ENCODE data around the gene FEZ2. TPM values are rescaled to one million over a fixed set of nuclear protein-coding genes. Genes with fewer than 3 reads are reported as not detected.
"Not testable (repeated sequence)": the region's sequence is repeated elsewhere in the genome, so short reads cannot be mapped to it uniquely, and the experiment has no call there.

Gene FEZ2
- total RNA-seq, 4 donors from 2014 or later: 38.6 to 77.0 (median 46.2) TPM

DNA sequence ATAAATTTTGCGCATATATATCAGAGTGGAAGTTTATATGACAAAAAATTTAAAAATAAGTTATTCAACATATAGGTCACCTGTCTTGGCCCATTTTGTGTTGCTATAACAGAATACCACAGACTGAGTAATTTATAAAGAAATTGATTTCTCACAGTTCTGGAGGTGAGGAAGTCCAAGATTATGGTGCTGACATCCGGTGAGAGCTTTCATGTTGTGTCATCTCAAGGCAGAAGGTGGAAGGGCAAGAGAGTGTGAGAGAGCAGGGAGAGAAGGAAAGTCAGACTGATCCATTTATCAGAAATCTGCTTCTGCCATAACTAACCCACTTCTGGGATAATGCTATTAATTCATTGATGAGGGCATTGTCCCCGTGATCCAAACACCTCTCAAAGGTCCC is 9.0 kb upstream of the FEZ2 start:
- Histone ChIP-seq H3K4me1 (no peaks in the 10 kb centered on the region), H3K9me3 (no peaks in the 10 kb centered on the region), H3K4me3 (no peak overlapping the region), H3K36me3 (no peaks in the 10 kb centered on the region), H3K27ac (no peak overlapping the region), H3K27me3 (no peaks in the 10 kb centered on the region)
- no peak for ATAC-seq
- TF ChIP-seq EP300 (IDR thresholded peaks at IDR 0.05): no peak
- TF ChIP-seq, protein P1, sequence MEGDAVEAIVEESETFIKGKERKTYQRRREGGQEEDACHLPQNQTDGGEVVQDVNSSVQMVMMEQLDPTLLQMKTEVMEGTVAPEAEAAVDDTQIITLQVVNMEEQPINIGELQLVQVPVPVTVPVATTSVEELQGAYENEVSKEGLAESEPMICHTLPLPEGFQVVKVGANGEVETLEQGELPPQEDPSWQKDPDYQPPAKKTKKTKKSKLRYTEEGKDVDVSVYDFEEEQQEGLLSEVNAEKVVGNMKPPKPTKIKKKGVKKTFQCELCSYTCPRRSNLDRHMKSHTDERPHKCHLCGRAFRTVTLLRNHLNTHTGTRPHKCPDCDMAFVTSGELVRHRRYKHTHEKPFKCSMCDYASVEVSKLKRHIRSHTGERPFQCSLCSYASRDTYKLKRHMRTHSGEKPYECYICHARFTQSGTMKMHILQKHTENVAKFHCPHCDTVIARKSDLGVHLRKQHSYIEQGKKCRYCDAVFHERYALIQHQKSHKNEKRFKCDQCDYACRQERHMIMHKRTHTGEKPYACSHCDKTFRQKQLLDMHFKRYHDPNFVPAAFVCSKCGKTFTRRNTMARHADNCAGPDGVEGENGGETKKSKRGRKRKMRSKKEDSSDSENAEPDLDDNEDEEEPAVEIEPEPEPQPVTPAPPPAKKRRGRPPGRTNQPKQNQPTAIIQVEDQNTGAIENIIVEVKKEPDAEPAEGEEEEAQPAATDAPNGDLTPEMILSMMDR (IDR thresholded peaks at IDR 0.05): no peak
- TF ChIP-seq POLR2A (IDR thresholded peaks at IDR 0.05): no peak
- no peak for TF ChIP-seq POLR2AphosphoS5 (IDR thresholded peaks at IDR 0.05)
- WGBS, 2 donors (ENCODE audit: low coverage in 1 of 2): 67 to 69% methylated on average over 3 of the region's 3 CpGs

DNA sequence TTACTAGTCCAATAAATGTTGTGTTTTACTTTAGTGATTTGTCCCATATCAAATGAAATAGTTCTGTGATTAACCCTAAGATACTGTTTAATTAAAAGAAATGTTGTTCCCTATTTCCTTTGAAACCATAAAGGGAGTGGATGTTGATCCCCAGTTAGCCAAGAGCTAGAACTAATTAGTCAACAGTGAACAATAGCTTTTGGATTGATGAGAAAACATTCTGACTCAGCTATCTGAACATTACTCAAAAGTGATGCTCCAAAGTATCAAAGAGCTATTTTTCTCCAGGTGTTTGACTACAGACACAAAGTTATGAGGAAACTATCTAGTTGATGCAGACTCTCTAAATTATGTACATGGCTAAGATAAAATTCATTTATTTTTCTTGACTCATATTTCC is 7.3 kb upstream of the FEZ2 start:
- Histone ChIP-seq H3K4me3 (no peak overlapping the region), H3K4me1 (no peaks in the 10 kb centered on the region), H3K27ac (no peak overlapping the region), H3K36me3 (no peaks in the 10 kb centered on the region), H3K9me3 (no peaks in the 10 kb centered on the region), H3K27me3 (no peaks in the 10 kb centered on the region)
- ATAC-seq: no peak
- TF ChIP-seq, protein P1 (IDR thresholded peaks at IDR 0.05): no peak
- TF ChIP-seq POLR2AphosphoS5 (IDR thresholded peaks at IDR 0.05): no peak
- no peak for TF ChIP-seq POLR2A (IDR thresholded peaks at IDR 0.05)
- no peak for TF ChIP-seq EP300 (IDR thresholded peaks at IDR 0.05)

DNA sequence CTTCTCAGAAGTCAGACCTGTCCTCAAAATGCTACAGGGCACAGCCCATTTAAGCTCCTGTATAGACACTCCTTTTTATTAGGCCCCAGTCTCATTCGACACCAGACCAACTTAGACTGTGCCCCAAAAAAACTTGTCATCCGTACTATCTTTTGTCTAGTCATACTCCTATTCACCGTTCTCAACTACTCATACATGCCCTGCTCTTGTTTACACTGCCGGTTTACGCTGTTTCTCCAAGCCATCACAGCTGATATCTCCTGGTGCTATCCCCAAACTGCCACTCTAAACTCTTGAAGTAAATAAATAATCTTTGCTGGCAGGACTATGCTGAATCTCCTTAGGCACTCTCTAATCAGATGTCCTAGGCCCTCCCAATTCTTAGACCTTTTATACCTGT is 5.7 kb upstream of the FEZ2 start:
- H3K36me3 ChIP-seq, H3K4me1 ChIP-seq, H3K27ac ChIP-seq, ATAC-seq, H3K27me3 ChIP-seq, H3K4me3 ChIP-seq, H3K9me3 ChIP-seq: not testable (repeated sequence)
- 96 to 98% methylated on average over 3 to 5 of the region's 5 CpGs for WGBS, 2 donors (ENCODE audit: low coverage in 1 of 2)

DNA sequence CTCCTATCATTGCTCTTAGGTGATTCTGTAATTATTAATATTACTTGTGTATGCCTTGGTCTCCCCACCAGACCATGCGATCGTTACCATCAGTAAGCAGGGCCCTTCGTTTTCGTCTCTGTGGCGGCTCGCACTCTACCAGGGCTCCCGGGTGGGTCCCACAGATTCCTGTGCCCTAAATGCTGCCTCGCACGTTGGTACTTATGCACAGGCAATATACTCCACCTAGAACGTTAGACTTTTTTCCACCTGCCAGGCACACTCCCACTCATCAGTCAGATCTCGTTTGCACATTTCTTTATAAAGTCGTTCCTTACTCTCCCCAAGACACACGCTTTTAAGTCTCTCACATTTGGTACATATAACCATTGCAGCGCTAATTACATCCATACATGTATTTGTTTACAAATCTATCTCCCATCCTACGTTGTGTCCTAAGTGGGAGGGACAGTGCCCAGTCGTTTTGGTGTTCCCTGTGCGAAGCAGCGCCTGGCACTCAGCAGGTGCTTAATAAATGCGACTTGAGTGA is 901 bp downstream of the FEZ2 start:
- no peak for ATAC-seq
- Histone ChIP-seq H3K27ac (peak overlapping the region in 3 of 4 donors; percentile 94 to 99 (median 97)), H3K27me3 (no peaks in the 10 kb centered on the region), H3K4me1 (peaks cover 0 to 47% (median 18%) of the 10 kb centered on the region in 3 donors), H3K9me3 (no peaks in the 10 kb centered on the region), H3K36me3 (no peaks in the 10 kb centered on the region), H3K4me3 (peak overlapping the region; percentile 72 to 99)
- TF ChIP-seq, protein P1 (IDR thresholded peaks at IDR 0.05): no peak
- TF ChIP-seq POLR2AphosphoS5 (IDR thresholded peaks at IDR 0.05): no peak
- no peak for TF ChIP-seq POLR2A (IDR thresholded peaks at IDR 0.05)
- no peak for TF ChIP-seq EP300 (IDR thresholded peaks at IDR 0.05)
- 38 to 42% methylated on average over 14 to 16 of the region's 19 CpGs for WGBS, 2 donors (ENCODE audit: low coverage in 1 of 2)

DNA sequence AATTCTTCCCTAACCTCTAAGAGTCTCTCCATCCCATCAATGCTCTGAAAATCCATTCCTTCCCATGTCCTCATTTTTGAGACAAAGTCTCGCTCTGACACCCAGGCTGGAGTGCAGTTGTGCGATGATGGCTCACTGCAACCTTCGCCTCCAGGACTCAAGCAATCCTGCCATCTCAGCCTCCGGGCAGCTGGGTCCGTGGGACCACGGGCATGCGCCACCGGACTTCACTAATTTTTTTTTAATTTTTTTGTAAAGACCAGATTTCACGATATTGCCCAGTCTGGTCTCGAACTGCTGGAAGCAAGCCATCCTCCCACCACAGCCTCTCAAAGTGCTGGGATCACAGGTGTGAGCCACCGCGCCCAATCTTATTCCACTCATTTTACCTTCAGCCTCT is 1.6 kb downstream of the FEZ2 start:
- TF ChIP-seq POLR2AphosphoS5 (IDR thresholded peaks at IDR 0.05): no peak
- no peaks in the 10 kb centered on the region for H3K27me3 ChIP-seq
- peak overlapping the region in 1 of 2 donors; percentile 99 for H3K4me3 ChIP-seq
- ATAC-seq: no peak
- H3K36me3 ChIP-seq: no peaks in the 10 kb centered on the region
- no peak overlapping the region for H3K27ac ChIP-seq
- 98 to 100% methylated on average over 3 to 12 of the region's 12 CpGs for WGBS, 2 donors (ENCODE audit: low coverage in 1 of 2)
- H3K9me3 ChIP-seq: no peaks in the 10 kb centered on the region
- H3K4me1 ChIP-seq: peaks cover 0 to 54% (median 18%) of the 10 kb centered on the region in 3 donors

DNA sequence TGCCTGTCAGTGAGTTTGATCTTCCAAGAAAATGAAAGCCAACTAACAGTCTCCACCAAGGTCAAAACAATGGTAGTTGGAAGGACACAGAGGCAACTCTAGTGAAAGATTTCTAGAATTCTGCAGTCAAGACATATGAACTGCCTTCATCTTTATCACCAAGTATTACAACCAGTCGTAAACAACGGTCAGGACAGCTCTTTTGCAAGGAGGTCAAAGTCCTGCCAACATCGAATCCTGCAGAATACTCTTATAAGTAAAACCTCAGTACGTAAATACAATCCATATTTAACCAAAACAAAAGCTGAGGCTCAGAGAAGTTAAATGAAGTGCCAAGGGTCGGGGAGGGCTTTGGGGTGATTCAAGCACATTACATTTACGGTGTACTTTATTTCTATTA is 3.1 kb downstream of the FEZ2 start:
- no peak overlapping the region for H3K4me3 ChIP-seq
- no peak overlapping the region for H3K27ac ChIP-seq
- no peak for ATAC-seq
- whole genome bisulfite sequencing, 2 donors (ENCODE audit: low coverage in 1 of 2): 77 to 82% methylated on average over 5 to 6 of the region's 6 CpGs
- TF ChIP-seq POLR2AphosphoS5 (IDR thresholded peaks at IDR 0.05) (no peak), POLR2A (IDR thresholded peaks at IDR 0.05) (no peak), EP300 (IDR thresholded peaks at IDR 0.05) (no peak)
- TF ChIP-seq, protein P1 (IDR thresholded peaks at IDR 0.05): no peak
- no peaks in the 10 kb centered on the region for H3K36me3 ChIP-seq
- no peaks in the 10 kb centered on the region for H3K27me3 ChIP-seq
- peaks cover 0 to 67% (median 22%) of the 10 kb centered on the region in 3 donors for H3K4me1 ChIP-seq
- H3K9me3 ChIP-seq: no peaks in the 10 kb centered on the region
